GM21515 (cell line): ENCODE data around the gene RBM18.

Source experiments
- ATAC-seq: cut with Tn5 transposase; IDR thresholded peaks from one replicate; pipeline ENCODE4 v1.9.1; 2021; ENCODE audit not compliant: unreplicated experiment

The RBM18 gene

GRCh38 chr9:122223435-122223834 lies 41.2 kb downstream of the RBM18 start:
- no peak for ATAC-seq

- no peak for ATAC-seq
Observed at GRCh38 chr9:122222791-122223190, 41.8 kb downstream of the RBM18 start.

GRCh38 chr9:122221183-122221811 lies 43.3 kb downstream of the RBM18 start:
- ATAC-seq: no peak

- ATAC-seq: no peak
Observed at GRCh38 chr9:122220673-122221182, 43.9 kb downstream of the RBM18 start.

- ATAC-seq: no peak
Observed at GRCh38 chr9:122219856-122220672, 44.6 kb downstream of the RBM18 start.

- no peak for ATAC-seq
Observed at GRCh38 chr9:122218935-122219855, 45.4 kb downstream of the RBM18 start.

GRCh38 chr9:122218071-122218934 lies 46.3 kb downstream of the RBM18 start:
- no peak for ATAC-seq

GRCh38 chr9:122217640-122218039 lies 47.0 kb downstream of the RBM18 start:
- ATAC-seq: no peak

- no peak for ATAC-seq
Observed at GRCh38 chr9:122216798-122217418, 47.7 kb downstream of the RBM18 start.

GRCh38 chr9:122216138-122216797 lies 48.4 kb downstream of the RBM18 start:
- no peak for ATAC-seq

GRCh38 chr9:122215663-122216062 lies 49.0 kb downstream of the RBM18 start:
- no peak for ATAC-seq

- no peak for ATAC-seq
Observed at GRCh38 chr9:122214507-122214906, 50.1 kb downstream of the RBM18 start.

GRCh38 chr9:122213589-122214413 lies 50.8 kb downstream of the RBM18 start:
- peak; percentile 49 for ATAC-seq

- ATAC-seq: no peak
Observed at GRCh38 chr9:122213102-122213588, 51.5 kb downstream of the RBM18 start.

GRCh38 chr9:122212473-122213004 lies 52.1 kb downstream of the RBM18 start:
- ATAC-seq: no peak

- no peak for ATAC-seq
Observed at GRCh38 chr9:122209451-122209850, 55.2 kb downstream of the RBM18 start.

- ATAC-seq: no peak
Observed at GRCh38 chr9:122207096-122207495, 57.5 kb downstream of the RBM18 start.
